MCF 10A (cell line): ENCODE results near the gene RAC3. TPM values are rescaled to one million over a fixed set of nuclear protein-coding genes. Genes with fewer than 3 reads are reported as not detected.

ENCODE experiments used
- BruUV-seq: library from RNA; stranded (reverse); fragments of 400-500 nt; replicated peaks from 2 replicates; lab custom pipeline; 2021; lab: Mats Ljungman, UMichigan
- CTCF ChIA-PET: fragments of 300-600 bp; sonication (Branson Sonifier 250); formaldehyde crosslinking; extraction: SDS; loops from one replicate; lab custom pipeline; 2021; ENCODE audit warnings: antibody characterized with exemption, inconsistent platforms; lab: Yijun Ruan, JAX
- POLR2A ChIA-PET: fragments of 300-600, 350-650 bp; sonication (Branson Sonifier 250); formaldehyde crosslinking; extraction: SDS; loops from one replicate; lab custom pipeline; 2020; ENCODE audit warnings: antibody characterized with exemption, inconsistent platforms; lab: Yijun Ruan, JAX
- DNase-seq: peaks from one replicate; pipeline ENCODE4 v3.0.0-alpha.2; 2018; ENCODE audit not compliant: unreplicated experiment
- H3K27ac Mint-ChIP-seq: one replicate; pipeline ENCODE4 v1.8.0; 2022; ENCODE audit warnings: mild to moderate bottlenecking, low read depth, mixed read lengths; ENCODE audit not compliant: unreplicated experiment
- H3K27me3 Mint-ChIP-seq: one replicate; pipeline ENCODE4 v1.8.0; 2022; ENCODE audit warnings: mixed read lengths; ENCODE audit not compliant: insufficient read depth, unreplicated experiment
- H3K36me3 Mint-ChIP-seq: one replicate; pipeline ENCODE4 v1.8.0; 2022; ENCODE audit warnings: mild to moderate bottlenecking, moderate library complexity, mixed read lengths; ENCODE audit not compliant: insufficient read depth, unreplicated experiment
- H3K4me1 Mint-ChIP-seq: one replicate; pipeline ENCODE4 v1.8.0; 2022; ENCODE audit warnings: mixed read lengths; ENCODE audit not compliant: insufficient read depth, unreplicated experiment
- H3K4me3 Mint-ChIP-seq: one replicate; pipeline ENCODE4 v1.8.0; 2022; ENCODE audit warnings: mild to moderate bottlenecking, moderate library complexity, mixed read lengths; ENCODE audit not compliant: unreplicated experiment
- H3K9me3 Mint-ChIP-seq: one replicate; pipeline ENCODE4 v1.8.0; 2022; ENCODE audit warnings: mixed read lengths; ENCODE audit not compliant: unreplicated experiment
- intact Hi-C: fragments of 100-400 bp; cut with micrococcal nuclease; formaldehyde crosslinking; loops from 2 replicates; pipeline ENCODE4 v1.14.1; 2022
- total RNA-seq: library from RNA; stranded (reverse); gene quantifications from 2 replicates; pipeline ENCODE4 v1.2.3, GENCODE V29; 2022
- TF ChIP-seq, protein P1 (sequence below): fragments of 200-600 bp; IDR thresholded peaks from one replicate; pipeline ENCODE4 v1.8.0; 2022; ENCODE audit warnings: antibody characterized with exemption, mild to moderate bottlenecking; ENCODE audit not compliant: unreplicated experiment

RAC3 gene
- total RNA-seq, 1 experiment from 2014 or later: 9.7 TPM

- POLR2A ChIA-PET: interaction anchor here (1.0 kb wide), 1 partner anchor 15 kb away, joined by 3 read pairs; no protein-coding TSS in a partner anchor
- intact Hi-C loops: no loop called here
- no peak overlapping the region for H3K4me3 Mint-ChIP-seq
- no peaks in the 10 kb centered on the region for H3K27me3 Mint-ChIP-seq
- H3K4me1 Mint-ChIP-seq: peaks cover 10% of the 10 kb centered on the region
- H3K9me3 Mint-ChIP-seq: no peaks in the 10 kb centered on the region
- CTCF ChIA-PET: interaction anchor here (1.0 kb wide), 1 partner anchor 13 kb away, joined by 4 read pairs; no protein-coding TSS in a partner anchor
- TF ChIP-seq, protein P1, sequence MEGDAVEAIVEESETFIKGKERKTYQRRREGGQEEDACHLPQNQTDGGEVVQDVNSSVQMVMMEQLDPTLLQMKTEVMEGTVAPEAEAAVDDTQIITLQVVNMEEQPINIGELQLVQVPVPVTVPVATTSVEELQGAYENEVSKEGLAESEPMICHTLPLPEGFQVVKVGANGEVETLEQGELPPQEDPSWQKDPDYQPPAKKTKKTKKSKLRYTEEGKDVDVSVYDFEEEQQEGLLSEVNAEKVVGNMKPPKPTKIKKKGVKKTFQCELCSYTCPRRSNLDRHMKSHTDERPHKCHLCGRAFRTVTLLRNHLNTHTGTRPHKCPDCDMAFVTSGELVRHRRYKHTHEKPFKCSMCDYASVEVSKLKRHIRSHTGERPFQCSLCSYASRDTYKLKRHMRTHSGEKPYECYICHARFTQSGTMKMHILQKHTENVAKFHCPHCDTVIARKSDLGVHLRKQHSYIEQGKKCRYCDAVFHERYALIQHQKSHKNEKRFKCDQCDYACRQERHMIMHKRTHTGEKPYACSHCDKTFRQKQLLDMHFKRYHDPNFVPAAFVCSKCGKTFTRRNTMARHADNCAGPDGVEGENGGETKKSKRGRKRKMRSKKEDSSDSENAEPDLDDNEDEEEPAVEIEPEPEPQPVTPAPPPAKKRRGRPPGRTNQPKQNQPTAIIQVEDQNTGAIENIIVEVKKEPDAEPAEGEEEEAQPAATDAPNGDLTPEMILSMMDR: no peak
- no peak overlapping the region for H3K27ac Mint-ChIP-seq
- no TSS peak for BruUV-seq
- peaks cover 12% of the 10 kb centered on the region for H3K36me3 Mint-ChIP-seq
- peak; percentile 56 for DNase-seq
Measured at GRCh38 chr17:82006468-82007227, 24.8 kb upstream of the RAC3 start.

- Mint-ChIP-seq H3K9me3 (no peaks in the 10 kb centered on the region), H3K27me3 (no peaks in the 10 kb centered on the region), H3K36me3 (peaks cover 12% of the 10 kb centered on the region), H3K27ac (no peak overlapping the region), H3K4me1 (peaks cover 10% of the 10 kb centered on the region), H3K4me3 (no peak overlapping the region)
- CTCF ChIA-PET: interaction anchor here (1.0 kb wide), 1 partner anchor 13 kb away, joined by 4 read pairs; no protein-coding TSS in a partner anchor
- no TSS peak for BruUV-seq
- TF ChIP-seq, protein P1: no peak
- DNase-seq: no peak
- intact Hi-C loops: no loop called here
- POLR2A ChIA-PET: interaction anchor here (1.0 kb wide), 1 partner anchor 14 kb away, joined by 3 read pairs; no protein-coding TSS in a partner anchor
Measured at GRCh38 chr17:82007228-82007494, 24.3 kb upstream of the RAC3 start.

- intact Hi-C loops: no loop called here
- TF ChIP-seq, protein P1: no peak
- peaks cover 10% of the 10 kb centered on the region for H3K4me1 Mint-ChIP-seq
- no peak for DNase-seq
- peaks cover 12% of the 10 kb centered on the region for H3K36me3 Mint-ChIP-seq
- BruUV-seq: no TSS peak
- POLR2A ChIA-PET: interaction anchor here (0.6 to 1.2 kb wide), 2 partner anchors 14 to 48 kb away, joined by 3 to 4 read pairs; no protein-coding TSS in a partner anchor
- CTCF ChIA-PET: interaction anchor here (1.1 to 1.2 kb wide), 2 partner anchors 14 to 22 kb away, joined by 3 to 5 read pairs; no protein-coding TSS in a partner anchor
- no peaks in the 10 kb centered on the region for H3K9me3 Mint-ChIP-seq
- H3K27ac Mint-ChIP-seq: no peak overlapping the region
- H3K27me3 Mint-ChIP-seq: no peaks in the 10 kb centered on the region
- no peak overlapping the region for H3K4me3 Mint-ChIP-seq
Measured at GRCh38 chr17:82007495-82008257, 23.8 kb upstream of the RAC3 start.
